ENCODE results near the gene KCNG1. TPM values are rescaled to one million over a fixed set of nuclear protein-coding genes. Genes with fewer than 3 reads are reported as not detected.

The KCNG1 gene
- total RNA-seq, 1 donor from 2014 or later, result 0.25 TPM

- no peak for DNase-seq (ENCODE audit: low read depth)
Measured at GRCh38 chr20:51036226-51036625, 13.3 kb upstream of the KCNG1 start.

- no peak for DNase-seq (ENCODE audit: low read depth)
Measured at GRCh38 chr20:51034988-51035656, 12.2 kb upstream of the KCNG1 start.

GRCh38 chr20:51034476-51034875, 11.6 kb upstream of the KCNG1 start:
- no peak for DNase-seq (ENCODE audit: low read depth)

DNA sequence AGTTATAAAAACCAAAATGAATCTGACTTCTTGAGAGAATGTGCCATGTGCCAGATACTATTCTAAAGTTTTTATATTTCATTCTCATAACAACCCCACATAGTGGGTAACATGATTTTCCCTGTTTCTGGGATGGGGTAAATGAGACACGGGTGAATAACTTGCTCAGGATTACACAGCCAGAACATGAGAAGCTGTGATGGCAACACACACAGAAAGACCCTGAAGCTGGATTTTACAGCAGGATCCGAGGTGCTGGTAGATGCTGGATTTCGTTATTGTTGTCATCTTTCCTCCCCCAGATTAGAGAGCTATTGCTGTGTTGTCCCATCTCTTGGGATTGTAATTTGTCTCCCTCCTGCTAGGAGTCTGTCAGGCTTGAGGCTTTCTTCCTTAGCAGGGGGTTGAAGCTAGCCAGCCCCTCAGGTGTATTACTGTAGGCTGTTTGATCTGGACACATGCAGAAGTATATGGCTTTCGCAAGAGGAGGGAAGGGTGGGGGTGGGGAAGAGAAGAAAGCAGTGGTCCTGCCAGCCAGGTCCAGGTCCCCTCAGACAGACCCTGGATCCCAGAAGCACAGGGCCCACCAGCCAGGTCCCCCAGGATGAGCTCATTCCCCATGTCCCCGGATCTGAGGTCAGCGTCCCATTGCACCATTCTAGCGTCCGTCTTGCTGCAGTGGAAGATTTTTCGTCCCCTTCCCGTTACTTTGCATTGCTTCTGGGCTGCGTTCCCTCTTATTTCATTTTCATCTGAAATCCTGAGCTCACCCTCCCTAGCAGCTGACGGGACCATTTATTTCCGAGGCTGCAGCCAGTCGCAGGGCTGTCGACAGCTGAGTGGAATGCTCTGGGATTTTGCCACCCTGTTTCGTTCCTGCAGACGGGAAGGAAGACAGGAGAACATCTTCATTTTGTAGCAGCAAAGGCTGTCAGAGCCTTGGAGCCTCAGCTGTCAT, 7.3 kb upstream of the KCNG1 start:
- no peak for DNase-seq (ENCODE audit: low read depth)

GRCh38 chr20:51029556-51029955, 6.6 kb upstream of the KCNG1 start:
- DNase-seq (ENCODE audit: low read depth), result no peak

- DNase-seq (ENCODE audit: low read depth), result no peak
Measured at GRCh38 chr20:51028616-51029212, 5.8 kb upstream of the KCNG1 start.

DNA sequence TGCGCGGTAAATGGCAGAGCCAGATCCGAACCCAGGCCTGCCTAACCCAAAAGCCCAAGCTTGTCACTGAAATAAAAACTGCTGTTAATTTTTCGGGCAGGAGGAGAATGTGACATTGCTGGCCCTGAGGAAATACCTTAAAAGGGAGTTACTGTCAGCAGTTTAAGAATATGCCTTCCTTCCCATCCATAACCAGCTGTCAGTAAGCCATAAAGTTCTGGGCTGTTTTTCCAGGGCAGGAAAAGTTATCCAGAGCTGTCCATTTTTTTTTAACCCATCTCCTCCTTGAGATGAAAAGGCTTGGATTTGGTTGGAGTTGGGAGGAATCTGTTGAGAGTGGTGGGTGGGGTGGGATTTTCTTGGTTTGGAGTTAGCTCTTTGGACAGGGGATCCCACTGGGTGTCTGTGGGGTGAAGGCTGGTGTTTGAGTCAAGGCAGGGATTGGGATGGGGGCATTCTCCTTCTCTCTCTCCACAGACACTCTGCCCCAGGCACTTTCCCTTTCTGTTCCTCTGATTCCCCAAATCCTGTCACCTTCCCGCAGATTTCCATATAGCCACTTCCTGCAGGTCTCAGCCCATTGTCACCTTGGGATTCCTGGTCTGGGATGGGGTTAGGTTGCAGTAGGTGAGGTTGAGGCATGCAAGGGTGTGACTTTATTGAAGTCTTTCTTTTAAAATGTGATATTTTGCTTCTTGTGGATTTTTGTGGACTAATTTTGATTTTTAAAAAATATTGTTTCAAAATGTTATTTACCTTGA, 4.3 kb upstream of the KCNG1 start:
- DNase-seq (ENCODE audit: low read depth), result no peak

- no peak for DNase-seq (ENCODE audit: low read depth)
Measured at GRCh38 chr20:51026269-51026668, 3.4 kb upstream of the KCNG1 start.

DNA sequence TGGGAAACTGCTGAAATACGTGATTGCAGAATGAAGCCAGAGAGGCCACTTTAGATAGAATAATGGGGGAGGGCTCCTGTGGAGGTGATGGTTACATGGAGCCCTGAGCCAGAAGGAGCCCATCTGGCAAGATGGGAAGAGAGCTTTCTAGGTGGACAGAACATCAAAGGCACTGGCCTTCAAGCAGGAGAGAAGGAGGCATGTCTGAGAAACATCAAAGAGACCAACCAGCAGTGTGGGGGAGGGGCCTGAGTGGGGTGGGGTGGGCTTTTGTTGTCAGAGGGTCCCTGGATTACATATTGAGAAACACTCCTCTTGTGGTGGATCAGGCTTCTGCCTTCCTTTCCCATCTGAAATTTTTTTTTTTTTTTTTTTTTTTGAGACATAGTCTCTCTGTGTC, 1.9 kb upstream of the KCNG1 start:
- DNase-seq (ENCODE audit: low read depth), result no peak

DNA sequence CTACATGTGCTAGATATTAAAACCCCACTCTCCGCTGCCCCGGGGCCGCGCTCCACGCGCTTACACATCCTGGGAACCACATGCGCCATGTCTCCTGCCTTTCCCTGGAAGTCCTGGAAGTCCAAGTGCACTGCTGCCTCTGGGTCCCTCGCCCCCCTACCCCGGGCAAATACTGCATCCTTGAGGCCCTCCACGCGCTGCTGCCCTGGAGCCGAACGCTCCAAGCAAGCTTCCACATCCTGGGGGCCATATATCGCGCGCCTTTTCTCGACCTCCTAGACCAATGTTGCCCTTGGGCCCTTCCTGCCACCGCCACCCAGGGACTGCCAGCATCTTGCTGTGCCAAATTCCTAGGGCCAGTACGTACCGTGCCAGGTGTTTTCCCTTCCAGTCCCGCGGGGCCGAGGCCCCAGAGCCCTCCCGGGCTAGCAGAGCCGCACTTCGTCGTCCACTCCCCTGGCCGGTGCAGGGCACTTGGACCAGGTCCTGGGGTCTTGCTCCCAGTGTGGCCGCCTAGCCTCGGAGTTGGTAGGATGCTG, 779 bp upstream of the KCNG1 start:
- no peak for DNase-seq (ENCODE audit: low read depth)

GRCh38 chr20:51022227-51022802, 592 bp downstream of the KCNG1 start:
- no peak for DNase-seq (ENCODE audit: low read depth)

- DNase-seq (ENCODE audit: low read depth), result no peak
Measured at GRCh38 chr20:51021067-51022025, 1.6 kb downstream of the KCNG1 start.

- no peak for DNase-seq (ENCODE audit: low read depth)
Measured at GRCh38 chr20:51020657-51021056, 2.2 kb downstream of the KCNG1 start.

- no peak for DNase-seq (ENCODE audit: low read depth)
Measured at GRCh38 chr20:51019656-51020592, 3.0 kb downstream of the KCNG1 start.

- DNase-seq (ENCODE audit: low read depth), result no peak
Measured at GRCh38 chr20:51017251-51017650, 5.7 kb downstream of the KCNG1 start.

- no peak for DNase-seq (ENCODE audit: low read depth)
Measured at GRCh38 chr20:51016521-51016920, 6.4 kb downstream of the KCNG1 start.

DNA sequence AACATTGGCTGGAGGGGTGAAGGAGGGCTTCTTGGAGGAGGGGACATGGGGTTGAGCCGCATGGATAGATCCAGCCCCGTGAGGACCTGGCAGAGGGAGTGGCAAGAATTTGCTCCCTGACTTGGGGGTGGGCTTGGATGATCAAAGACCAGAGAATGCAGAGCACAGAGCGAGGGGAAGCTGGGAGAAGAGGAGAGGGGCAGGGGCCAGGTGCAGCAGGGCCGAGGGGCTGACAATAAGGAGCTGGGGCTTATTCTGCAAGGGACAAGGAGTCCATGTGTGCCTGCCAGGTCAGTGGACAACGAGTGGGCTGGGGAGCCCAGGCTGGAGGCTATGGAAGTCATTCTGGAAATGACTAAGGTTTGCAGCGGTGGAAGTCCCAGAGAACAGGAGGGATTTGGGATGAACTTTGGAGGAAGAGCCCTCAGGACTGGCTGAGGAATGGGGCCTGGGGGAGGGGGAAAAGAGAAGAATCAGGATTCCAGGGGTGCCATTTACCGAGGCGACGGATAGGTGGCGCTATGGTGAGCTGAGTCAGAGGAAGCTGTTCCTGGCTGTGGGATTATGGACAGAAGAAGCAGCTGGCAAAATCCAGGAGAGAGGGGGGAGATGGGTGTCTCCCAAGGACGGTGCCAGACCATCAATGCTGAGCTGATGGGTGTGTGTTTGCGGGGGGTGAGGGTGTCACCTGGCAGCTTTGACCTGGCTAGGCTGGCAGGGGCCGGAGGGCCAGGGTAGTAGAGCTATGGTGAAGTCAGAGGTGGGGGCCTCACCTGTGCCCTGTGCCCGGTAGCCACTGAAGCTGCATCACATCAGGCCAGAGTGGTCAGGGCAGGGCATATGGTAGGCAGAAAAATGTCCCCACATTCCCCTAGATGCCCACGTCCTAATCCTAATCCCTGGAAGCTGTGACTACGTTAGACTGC, 7.8 kb downstream of the KCNG1 start:
- peak; percentile 41 for DNase-seq (ENCODE audit: low read depth)
